Suppressor macrophage treated with lipopolysaccharide for 1 hour (primary cell): ENCODE data around the gene LEMD3.

ENCODE experiments used
- DNase-seq, 3 donors: peaks; one replicate each; pipeline ENCODE4 v3.0.0-alpha.2; 2020 to 2022

The LEMD3 gene

DNA sequence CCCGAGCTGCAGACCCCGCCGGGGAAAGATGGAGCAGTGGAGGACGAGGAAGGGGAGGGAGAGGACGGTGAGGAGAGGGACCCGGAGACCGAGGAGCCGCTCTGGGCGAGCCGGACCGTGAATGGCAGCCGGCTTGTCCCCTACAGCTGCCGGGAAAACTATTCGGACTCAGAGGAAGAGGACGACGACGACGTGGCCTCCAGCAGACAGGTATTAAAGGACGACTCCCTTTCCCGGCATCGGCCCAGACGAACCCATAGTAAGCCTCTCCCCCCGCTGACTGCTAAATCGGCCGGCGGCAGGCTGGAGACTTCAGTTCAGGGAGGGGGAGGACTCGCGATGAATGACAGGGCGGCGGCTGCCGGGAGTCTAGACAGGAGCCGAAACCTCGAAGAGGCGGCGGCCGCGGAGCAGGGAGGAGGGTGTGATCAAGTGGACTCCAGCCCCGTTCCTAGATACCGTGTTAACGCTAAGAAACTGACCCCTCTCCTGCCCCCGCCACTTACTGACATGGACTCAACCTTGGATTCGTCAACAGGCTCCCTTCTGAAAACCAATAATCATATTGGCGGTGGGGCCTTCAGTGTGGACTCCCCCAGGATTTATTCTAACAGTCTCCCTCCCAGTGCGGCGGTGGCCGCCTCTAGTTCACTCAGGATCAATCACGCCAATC lies 962 bp downstream of the LEMD3 start:
- DNase-seq = peak; percentile 69 to 82 (median 72)

DNA sequence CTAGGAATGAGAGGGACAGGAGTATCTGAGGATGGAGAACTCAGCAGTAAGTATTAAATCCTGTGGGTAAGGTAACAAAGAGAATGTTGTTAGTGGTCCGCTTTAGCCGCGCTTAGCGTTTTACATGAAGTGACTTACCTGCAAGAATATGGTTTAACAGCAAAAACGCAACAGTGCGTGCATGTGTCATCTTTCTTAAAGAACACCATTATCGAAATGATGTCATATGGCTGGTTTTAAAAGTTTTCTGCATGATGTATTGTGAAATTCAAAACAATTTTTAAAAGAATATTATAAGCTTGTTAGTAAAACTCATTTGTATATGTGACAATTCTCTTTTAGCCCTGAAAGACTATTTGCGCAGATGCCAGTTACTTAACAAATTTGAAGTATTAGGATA lies 1.7 kb downstream of the LEMD3 start:
- peak in 1 of 3 donors; percentile 27 for DNase-seq

DNA sequence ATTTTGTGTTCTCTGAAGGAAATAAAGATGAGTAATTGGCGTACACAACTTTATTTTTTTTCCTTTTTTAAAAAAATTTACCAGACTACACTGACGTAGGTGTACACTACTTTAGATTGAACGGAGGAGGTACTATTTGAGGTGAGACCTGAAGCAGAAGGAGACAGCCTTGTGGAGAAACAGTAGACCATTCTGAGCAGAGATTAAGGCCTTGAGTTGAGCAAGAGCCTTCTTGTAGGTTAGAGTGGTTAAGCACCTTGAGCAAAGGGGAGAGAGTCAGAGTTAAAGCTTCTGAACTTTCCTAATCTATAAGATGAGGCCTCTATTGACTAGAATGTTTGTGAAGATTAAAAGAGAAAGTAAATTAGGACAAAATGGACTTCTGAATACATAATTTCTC lies 2.5 kb downstream of the LEMD3 start:
- DNase-seq = no peak

DNA sequence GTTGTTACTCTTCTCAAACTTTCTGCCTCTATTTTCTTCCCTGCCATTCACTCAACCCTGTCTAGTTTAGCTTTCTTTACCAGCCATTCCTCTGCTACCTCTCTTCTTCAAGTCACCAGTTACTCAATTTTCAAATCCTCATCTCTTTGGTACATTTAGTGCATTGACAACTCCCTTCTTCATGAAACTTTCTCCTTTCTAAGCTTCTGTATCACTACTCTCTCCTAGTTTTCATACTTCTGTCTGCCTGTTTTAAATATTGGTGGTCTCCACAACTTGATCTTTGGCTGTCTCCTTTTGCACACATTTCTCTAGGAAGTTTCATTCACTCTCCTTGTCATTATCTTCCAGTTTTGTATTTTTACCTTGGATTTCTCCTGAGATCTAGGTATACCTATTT lies 6.0 kb downstream of the LEMD3 start:
- no peak for DNase-seq

DNA sequence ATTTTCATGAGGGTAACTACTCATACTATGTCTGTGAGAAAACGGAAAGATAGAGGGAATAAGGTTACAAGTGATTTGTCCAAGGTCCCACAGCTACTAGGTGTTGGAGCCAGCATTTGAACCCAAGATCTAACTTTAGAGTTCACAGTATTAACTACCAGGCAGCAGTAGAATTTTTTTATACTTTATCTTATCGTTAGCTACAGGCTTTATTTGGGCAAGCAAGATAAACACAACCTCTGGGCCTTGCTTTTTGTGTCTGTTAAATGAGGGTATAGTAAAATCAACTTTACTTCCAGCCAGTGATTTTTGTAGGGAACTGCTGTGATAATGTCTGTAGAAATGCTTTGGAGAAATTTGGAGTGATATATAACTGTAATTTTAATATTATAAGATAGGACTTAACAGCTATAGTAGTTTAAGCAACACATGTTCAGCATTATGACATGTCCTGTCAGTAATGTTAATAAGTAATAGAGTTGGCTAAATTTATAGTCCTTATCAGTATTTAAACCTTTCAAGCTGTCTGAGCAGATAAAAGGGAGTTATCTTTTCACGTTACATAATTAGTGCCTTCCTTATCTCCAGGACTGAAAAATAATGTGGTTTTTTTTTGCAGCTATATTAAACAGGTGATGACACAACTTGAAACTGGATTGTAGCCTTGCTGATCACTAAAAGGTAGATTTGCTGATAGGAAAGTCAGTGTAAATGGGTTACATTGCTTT lies 12.8 kb downstream of the LEMD3 start:
- no peak for DNase-seq

DNA sequence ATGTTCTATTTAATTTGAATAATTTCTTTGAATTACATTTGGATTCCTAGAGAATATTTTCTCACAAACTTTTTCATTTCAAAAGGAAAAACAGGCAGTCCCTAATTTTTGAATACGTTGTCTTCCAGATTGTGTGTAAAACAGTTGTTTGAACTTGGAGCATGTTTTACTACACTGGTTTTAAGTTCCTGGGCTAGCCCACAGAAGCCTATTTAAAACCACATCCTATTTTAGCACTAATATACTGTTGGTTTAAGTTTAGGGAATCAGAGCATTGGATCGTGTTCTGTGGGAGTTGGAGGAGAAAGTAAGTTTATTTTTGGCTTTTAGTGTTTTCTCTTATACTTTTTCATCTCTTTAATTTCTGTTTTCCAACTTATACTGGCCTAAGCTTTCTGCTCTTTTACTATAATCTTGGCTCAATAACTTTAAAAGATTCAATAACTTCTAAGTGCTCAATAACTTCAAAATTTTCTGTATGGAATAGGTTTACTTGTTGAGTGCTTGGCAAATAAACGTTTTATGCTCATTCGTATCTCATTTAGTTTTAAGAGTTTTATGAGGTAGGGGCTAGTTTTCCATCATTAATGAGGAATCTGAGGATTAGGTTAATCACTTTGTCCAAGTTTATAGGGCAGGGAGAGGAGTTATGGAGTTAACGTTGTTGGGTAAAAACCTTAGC lies 14.9 kb downstream of the LEMD3 start:
- no peak for DNase-seq

DNA sequence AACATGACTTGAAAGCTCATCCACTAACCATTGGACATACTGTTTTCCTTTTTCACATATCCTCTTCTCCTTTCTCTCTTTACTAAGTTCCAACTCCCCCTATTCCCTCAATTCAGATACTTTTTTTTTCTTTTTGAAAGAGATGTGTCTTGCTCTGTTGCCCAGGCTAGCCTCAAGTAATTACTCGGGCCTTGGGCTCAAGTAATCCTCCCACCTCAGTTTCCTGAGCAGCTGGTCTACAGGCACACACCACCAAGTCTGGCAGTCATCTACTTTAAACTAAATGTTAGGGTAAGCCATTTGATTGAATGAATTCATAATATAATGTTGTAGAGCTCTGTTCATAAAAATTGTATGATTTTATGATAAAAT lies 15.5 kb downstream of the LEMD3 start:
- DNase-seq = no peak

DNA sequence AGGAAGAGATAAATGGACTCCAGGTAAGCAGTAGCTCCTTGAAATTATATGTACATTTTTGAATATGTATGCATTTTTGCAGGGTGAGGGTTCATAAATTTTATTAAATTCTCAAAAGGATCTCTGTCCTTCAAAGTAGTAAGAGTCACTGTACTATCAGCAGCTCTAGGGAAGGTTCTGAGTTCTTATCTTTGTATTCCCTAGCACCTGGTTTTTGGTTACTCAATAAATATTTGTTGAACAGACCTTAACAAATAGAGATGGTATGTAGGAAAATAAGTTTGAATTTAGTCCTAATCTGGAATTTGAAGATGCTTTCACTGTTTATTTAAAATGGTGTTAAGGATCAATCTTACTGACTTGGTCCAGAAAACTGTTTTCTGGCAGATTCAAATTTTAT lies 18.3 kb downstream of the LEMD3 start:
- no peak for DNase-seq

DNA sequence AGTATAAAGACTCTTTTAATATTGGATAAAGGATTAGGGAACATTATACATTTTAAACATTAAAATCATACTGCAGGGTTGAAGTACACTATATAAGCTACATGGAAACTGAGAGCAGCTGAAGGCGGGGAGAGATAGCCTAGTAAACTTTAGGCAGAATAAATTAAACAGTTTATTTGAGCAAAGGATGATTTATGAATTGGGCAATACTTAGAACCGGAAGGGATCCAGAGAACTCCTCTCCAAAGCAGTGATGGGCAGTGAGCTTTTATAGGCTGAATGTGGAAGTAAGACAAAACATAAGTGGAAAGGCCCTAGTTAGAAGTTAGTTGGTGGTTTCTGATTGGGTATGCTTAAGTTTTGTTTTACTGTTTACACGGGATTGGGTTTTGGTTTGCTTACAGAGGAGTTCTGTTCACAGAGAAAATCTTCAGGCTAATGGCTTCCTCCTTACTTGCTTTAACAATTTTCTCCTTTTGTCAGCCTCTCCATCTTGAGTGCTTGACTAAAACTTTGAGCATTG lies 18.9 kb downstream of the LEMD3 start:
- DNase-seq = peak; percentile 22 to 43 (median 32)

DNA sequence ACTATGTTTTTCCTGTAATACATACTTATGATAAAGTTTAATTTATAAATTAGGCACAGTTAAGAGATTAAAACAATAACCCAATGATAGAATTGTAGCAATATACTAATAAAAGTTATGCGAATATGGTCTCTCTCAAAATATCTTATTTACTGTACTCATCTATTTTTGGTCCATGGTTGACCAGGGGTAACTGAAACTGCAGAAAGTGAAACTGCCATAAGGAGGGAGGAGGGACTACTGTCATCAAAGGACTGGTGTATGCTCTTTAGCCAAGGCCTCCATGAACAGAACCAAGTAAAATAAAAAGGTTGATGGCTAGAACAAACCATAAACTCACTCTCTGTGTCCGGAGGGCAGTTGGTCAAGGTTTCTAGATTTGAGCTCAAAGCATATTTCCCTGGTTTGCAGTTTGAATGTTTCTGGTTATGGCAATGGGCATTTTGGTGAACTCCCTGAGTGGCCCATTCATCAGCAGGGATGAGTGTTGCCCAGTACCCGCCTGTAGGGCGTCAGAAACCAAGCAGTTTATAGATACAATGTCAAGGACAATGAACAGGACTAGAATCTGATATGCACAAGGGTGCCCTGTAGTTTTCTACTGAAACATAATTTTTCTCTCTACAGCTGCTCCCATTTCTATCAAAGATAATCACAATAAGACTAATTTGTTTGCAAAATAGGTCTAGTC lies 19.8 kb downstream of the LEMD3 start:
- no peak for DNase-seq

DNA sequence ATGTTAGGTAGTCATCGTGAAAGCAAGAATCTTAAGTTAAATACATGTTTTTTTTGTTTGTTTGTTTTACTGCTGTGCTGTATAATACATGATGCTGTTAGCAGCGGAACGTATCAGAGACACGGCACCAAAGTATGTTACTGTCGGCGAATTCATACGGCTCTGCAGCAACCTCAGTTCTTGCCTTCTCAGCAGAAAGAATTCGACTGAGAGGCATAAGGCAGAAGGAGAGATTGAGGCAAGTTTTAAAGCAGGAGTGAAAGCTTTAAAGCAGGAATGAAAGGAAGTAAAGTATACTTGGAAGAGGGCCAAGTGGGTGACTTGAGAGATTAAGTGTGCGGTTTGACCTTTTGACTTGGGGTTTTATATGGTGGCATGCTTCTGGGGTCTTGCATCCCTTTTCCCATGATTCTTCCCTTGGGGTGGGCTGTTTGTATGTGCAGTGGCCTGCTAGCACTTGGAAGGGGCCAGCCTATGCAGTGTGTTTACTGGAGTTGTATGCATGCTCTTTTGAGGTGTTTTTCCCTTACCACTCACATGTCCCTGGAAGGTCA lies 23.7 kb downstream of the LEMD3 start:
- peak in 1 of 3 donors; percentile 5 for DNase-seq

DNA sequence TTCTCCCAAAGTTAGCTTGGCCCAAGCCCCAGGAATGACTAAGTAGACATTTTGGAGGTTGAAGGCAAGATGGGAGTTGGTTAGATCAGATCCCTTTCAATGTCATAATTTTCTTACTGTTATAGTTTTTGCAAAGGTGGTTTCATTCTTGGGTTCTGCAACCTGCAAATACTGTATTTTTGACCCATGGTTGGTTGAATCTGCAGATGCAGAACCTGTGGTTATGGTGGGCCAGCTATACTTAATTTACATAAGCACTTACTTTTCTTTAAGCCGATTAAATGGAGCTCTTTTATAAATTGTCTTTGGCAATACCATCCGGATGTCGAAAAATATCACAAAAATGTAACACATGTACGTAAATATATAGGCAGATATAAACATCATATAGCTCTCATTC lies 25.6 kb downstream of the LEMD3 start:
- no peak for DNase-seq

DNA sequence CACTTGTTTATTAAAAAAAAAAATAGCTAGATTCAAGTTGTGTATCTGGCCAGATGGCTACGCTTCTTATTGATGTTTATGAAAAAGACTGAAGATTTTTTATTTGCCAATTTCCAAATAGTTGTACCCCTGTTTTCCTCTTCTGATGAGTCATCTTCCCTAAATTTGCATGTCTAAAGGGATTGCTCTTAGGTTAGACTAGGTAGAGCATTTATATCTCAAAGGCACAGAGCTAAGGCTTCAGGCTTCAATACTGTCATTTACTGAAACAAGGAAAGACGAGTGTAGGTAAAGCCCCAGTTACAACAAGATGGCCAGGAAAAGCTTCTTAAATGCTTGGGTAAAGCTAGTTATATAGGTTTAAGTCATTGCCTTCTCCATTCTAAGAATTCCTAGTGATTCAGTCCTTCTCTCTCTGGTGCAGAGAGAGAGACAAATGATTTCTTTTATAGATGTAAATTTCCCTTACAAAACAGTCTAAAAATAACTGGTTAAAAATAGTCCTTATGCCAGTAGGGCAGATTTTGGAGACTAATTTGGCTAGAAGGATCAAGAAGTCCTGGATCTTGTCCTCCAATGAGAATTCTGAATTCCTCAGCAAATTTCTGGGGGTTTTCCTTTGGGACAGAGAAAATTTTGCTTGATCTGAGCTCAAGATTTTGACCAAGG lies 26.1 kb downstream of the LEMD3 start:
- no peak for DNase-seq

DNA sequence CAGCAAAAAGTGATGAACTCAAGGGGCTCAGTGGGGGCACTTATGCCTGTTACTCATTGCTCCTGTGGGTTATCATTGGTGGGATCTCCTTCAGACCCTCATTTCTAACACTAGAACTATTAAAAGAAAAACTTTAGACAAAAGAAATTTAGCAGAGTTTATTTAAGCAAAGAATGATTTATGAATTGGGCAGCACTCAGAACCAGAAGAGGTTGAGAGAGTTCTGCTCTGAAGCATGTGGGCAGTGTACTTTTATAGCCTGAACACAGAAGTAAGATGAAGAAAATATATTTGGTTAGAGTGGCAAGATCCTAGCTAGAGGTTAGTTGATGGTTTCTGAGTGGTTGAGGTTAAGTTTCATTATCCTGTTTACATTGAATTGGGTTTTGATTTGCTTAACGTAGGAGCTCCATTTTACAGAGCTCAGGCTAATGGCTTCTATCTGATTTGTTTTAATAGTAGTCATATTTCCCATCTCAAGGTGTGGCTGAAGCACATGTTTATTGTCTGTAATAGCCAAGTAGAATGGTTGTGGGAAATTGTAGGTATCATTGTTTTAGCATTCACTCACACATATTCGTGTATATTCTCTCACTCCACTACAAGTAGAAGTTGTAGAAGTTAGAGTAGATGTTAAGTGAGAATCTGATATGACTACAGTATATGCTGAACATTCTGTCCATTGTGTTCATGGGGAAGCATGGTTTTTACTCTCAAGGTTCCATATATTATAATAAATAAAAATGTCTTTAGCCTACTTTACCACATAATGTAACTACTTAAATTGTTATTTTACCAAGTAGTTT lies 27.6 kb downstream of the LEMD3 start:
- no peak for DNase-seq

DNA sequence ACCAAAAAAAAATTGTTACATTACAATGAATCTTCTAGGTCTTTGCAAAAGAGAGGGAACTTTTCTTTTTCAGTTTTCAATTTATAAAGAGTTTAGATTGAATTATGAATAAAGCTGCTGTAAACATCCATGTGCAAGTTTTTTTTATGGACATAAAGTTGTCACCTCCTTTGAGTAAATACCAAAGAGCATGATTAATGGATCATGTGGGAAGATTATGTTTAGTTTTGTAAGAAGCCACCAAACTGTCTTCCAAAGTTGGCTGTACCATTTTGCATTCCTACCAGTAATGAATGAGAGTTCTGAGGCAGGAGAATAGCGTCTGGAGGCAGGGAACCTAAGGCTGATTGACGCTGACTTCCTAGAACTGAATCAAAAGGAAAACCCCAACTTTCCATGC lies 30.2 kb downstream of the LEMD3 start:
- DNase-seq = no peak

DNA sequence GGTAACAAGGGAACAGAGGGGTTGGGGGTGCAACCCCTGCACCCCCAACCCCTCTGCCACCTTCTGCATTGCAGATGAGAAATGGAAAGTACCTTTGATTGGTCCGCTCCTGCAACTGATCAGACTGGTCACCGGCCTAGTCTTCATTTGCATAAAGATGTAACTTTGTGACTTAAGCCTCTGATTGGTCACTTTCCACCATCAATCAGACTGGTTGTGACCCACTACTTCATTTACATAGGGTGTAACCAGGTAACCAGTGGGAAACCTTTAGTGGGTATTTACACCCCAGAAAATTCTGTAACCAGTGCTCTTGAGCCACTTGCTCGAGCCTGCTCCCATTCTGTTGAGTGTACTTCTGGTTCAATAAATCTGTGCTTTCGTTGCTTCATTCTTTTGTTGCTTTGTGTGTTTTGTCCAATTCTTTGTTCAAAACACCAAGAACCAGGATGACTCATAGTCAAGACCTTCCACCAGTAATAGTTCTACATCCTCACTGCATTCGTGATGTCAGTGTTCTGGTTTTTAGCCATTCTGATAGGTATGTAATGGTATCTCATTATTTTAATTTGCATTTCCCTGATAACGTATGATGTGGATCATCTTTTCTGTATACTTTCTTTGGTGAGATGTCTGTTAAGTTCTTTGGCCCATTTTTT lies 30.8 kb downstream of the LEMD3 start:
- no peak for DNase-seq

DNA sequence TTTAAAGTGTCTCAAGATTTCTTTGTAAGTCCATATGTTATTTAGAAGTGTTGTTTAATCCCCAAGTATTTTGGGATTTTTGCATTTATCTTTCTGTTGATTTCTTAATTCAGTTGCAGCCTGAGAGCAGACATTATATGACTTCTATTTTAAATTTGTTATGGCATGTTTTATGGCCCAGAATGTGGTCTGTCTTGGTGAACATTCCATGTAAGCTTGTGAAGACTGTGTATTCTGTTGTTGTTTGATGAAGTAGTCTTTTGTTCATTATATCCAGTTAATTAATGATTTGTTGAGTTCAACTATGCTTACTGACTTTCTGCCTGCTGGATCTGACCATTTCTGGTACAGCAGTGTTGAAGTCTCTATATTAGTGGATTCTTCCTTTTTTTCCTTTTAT lies 34.0 kb downstream of the LEMD3 start:
- DNase-seq = no peak

DNA sequence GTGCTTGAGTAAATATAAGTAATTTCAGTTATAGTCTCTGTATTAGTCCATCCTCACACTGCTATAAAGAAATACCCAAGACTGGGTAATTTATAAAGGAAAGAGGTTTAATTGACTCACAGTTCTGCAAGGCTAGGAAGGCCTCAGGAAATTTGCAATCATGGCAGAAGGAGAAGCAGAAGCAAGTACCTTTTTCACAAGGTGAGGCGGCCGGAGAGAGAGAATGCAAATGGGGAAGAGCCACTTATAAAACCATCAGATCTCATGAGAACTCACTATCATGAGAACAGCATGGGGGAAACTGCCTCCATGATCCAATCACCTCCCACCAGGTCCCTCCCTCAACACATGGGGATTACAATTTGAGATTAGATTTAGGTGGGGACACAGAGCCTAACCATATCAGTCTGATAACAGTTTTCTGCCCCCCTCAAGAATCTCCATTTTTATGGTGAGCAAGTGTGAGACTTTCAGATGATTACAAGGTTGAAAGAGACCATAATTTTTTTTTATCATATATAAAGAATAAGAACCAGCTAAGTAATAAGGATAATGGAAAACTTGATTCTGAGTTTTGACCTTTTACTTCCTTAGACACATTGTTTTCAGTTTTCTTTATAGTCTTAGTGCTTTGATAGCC lies 35.6 kb downstream of the LEMD3 start:
- no peak for DNase-seq

DNA sequence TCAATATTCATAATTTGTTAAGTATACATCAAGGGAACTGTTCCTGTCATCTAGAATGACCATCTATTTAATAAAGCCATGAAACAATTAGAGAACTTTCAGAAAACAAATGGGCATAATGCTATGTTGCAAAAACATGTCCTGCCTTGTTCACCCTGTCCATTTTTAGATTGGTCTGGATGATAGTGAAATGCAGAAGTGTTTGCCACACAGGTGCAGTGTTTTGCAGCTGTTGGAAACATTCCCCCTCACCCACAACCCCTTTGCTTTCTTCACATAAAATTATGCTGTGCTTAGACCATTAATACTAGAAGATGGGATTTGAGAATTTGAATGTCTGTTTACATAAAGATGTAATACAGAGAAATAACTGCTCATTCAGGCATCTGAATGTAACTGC lies 36.5 kb downstream of the LEMD3 start:
- DNase-seq = no peak

DNA sequence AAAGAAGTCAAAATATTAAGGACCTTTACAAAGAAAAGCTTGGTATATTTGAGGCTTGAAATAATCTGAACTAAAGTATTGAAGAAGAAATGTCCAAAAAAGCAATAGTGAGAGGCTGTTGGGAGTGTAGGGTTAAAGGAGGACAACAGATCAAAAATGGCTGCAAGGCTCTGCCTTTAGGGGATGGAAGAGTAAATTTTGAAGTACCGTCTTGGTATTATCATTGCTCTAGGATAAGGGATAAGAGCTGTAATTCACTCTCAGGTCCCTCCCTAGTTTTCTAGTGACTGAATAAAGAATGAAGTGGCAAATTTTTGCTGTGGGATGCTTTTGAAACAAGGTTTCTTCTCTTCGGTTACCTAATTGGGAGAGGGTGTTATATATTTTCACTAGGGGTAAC lies 38.7 kb downstream of the LEMD3 start:
- DNase-seq = no peak
